GM19324 (cell line): ENCODE results near the gene EEF1AKMT3.

ENCODE experiments used
- ATAC-seq: cut with Tn5 transposase; IDR thresholded peaks from one replicate; pipeline ENCODE4 v1.9.1; 2021; ENCODE audit warnings: mild to moderate bottlenecking, moderate library complexity; ENCODE audit not compliant: unreplicated experiment, low FRiP score

Gene EEF1AKMT3

DNA sequence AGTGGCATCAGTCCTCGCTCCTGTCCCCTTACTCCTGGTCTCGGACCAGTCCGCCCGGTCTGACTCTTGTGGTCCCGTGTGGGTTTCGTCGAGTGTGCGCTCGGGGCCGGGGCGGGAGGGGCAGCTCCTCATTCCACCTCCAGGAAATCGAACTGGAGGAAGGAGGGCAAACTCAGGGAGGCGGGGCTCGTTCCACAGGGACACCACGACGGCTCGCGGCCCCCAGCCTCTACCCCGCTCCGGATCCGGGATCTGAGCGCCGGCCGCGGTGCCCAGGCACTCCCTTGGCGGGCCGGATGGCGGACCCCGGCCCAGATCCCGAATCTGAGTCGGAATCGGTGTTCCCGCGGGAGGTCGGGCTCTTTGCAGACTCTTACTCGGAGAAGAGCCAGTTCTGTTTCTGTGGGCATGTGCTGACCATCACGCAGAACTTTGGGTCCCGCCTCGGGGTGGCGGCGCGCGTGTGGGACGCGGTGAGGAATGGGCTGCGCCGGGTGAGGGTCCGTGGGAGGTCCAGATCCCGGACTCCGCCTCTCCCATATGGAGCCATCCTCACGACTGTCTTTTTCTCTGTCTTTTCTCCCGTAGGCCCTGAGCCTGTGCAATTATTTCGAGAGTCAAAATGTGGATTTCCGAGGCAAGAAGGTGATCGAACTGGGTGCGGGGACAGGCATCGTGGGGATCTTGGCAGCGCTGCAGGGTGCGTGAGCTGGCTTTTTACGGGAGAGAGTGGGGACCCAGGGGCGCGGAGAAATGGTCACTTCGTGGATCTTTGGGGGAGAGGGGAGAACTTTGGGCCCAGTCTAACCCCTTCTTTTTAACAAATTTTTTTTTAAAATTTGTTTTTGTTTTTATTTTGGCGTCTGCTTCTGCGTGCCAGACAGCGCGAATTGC is at the start of gene EEF1AKMT3:
EEF1AKMT3 (plus strand) TSS at position 186 of the 894 bp plus-strand sequence; CDS start at position 297, 111 bp downstream.
- ATAC-seq, result no peak

DNA sequence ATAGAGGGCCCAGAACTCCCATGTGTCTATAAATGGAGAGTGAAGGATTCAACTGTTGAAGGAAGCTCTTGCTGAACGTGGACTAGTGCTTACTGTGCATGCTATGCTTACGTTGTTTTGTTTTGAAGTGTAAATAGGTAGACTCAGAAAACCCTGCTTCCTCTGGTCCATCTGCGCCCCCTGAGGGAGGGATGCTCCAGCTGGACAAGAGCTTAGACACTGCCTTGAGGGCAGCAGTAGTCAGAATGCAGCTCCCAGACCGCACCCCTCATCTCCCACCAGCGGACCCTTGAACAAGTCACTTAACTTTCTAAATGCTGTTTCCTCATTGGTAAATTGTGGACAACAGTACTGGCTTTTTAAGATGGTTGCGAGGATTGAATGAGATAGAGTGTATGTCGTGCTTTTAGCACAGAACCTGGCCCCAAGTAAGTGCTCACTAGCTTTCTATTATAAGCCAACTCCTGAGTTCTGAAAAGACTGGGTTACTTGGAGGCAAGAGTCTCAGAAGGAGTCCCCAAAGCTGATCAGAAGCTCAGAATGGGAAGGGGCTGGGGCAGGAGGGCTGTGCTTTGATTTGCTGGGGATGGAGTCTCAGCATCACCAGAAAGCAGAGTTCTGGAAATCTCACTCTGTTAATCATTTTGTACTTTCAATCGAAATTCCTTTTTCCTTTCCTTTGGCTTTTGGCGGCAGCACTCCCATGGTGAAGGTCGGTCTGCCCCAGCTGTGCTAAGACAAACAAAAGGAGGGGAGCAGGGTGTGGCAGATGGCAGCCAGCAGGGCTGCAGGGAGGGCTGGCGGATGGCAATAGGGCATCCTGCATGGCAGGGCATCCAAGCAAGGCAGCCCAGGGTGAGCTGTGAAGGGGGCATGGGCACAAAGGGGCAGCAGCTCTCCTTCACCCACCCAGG is 49.4 kb upstream of the EEF1AKMT3 start:
- no peak for ATAC-seq

DNA sequence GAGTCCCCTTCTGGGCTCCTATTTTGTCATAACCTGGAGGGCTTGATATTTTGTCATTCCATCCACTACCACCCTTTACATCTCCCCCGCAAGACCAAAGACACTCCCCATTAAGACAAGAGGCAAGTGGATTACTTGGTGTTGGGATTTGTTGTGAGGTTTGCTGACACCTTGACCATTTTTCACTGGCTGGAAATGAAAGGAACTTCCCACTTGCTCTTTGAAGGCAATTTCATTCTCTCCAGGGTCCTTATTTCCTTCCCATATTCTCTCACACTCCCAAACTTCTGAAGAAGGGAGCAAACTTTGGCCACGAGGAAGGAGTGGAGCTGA is 48.8 kb upstream of the EEF1AKMT3 start:
- no peak for ATAC-seq

DNA sequence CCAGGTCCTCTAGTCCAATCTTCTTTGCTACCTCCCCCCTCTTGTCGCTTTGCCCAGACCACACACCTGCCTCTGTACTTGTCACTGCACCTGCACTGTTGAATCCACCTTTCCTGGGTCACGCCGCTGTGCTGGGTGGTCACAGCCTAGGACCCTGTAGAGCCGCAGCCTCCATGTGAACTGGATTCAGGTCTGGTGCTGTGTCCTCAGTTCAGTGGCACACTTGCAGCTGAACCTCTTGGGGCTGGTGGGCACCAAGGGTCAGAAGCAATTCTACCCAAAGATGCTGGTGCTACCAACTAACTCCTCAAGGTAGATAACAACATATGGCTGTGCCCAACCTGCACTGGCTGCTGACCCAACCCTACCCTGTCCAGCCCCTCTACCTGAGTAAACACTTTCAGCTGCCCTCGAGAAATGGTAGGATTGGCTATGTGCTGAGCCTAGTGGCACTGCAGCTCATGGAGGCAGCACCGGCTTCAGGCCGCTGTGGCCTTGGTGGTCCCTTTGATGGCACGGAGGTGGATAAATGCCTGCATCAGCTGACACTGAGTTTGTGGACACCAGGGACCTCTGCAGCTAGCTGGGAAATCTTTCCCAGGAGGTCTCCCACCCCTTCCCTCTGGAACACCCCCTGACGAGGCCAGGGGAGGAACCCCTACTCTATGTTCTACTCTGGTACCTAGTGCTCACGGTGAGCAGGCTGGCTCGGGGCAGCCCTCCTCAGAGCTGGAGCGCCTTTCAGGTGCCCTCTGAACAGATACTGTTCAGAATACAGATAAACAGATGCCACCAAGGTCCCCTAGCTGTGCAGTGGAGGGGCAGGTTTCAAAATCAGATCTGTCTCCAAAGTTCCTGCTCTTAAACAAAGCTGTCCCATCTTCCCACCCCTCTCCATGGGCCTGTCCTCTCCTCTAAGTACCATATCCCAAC is 48.1 kb upstream of the EEF1AKMT3 start:
- ATAC-seq, result no peak

DNA sequence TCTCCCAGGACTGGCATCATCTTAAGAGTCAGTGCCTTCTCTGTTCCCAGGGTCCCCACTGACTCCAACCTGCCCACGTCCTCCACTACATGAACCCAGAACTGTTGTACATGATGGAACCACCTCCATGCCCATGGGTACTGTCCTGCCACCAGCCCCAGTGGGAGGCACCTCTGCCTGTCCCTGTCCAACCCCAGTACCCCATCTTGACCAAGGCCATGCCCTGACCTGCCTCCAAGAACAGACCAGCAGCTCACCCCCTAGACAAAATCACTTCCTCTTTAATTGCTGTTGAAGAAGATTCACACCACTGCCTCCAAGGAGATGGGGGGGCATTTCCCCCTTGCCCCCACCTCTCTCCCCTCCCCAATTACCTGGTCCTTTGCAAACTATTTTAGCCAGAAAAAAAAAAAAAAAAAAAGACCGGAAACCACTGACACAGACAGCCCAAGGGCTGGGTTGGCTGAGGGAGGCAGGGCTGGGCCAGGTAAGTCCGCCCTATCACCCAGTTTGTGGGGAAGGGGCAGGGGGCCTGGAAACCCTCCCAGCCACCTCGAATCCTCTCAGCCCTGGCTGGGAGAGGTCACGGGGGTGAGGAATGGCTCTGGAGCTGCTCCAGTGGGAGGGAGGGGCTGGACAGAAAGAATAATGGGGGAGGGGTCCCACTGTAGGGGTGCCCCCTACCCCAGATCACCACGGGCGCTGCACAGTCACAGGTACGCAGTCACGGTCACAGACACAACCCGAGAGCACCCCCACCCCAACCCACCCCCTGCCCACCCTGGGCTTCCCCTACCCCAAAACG is 47.3 kb upstream of the EEF1AKMT3 start:
- no peak for ATAC-seq

DNA sequence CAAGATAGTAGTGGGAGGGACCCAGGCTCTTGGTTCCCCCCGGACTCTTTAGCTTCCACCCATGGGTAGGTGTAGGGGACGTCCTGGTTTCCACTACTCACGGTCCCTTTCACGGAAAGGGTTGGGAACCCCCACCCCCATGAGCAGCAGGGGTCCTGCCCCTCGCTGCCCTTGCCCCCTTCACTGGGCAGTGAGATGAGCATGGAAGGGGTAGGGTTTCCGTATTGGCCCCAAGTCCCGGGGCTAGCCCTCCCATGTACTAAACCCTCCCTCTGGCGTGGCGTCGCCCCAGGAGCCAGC is 46.6 kb upstream of the EEF1AKMT3 start:
- no peak for ATAC-seq

DNA sequence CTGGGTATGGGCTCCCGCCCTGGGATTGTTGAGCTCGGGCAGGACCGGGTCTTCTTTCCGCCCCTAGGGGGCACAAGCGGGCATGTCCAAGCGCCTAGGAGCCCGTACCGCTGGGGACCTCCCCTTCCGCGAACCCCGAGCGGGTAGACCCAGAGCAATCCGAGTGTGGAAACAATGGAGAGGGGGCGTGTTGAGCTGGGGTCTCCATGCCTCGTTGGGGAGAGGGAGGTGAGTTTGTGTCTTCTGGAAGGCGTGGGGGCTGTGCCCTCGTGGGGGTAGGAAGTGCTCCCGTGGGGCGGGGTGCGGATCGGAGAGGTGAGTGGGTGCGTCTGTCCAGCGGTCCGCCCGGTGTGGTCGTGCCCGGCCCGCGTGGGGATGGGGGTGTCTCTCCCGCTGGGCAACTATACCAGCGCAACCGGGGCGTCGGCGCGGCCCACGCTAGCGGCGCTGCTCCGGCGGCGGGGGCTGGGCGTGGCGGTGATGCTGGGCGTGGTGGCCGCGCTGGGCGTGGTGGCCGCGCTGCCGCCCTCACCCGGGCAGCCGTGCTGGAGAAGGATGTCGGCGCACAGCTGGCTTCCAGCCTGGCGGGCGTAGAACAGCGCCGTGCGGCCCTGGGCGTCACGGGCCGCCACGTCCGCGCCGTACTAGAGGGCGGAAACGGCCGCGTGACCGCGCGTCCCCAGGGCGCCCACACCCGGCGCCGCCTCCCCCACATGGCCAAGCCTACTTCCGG is 46.1 kb upstream of the EEF1AKMT3 start:
- peak; percentile 57 for ATAC-seq

DNA sequence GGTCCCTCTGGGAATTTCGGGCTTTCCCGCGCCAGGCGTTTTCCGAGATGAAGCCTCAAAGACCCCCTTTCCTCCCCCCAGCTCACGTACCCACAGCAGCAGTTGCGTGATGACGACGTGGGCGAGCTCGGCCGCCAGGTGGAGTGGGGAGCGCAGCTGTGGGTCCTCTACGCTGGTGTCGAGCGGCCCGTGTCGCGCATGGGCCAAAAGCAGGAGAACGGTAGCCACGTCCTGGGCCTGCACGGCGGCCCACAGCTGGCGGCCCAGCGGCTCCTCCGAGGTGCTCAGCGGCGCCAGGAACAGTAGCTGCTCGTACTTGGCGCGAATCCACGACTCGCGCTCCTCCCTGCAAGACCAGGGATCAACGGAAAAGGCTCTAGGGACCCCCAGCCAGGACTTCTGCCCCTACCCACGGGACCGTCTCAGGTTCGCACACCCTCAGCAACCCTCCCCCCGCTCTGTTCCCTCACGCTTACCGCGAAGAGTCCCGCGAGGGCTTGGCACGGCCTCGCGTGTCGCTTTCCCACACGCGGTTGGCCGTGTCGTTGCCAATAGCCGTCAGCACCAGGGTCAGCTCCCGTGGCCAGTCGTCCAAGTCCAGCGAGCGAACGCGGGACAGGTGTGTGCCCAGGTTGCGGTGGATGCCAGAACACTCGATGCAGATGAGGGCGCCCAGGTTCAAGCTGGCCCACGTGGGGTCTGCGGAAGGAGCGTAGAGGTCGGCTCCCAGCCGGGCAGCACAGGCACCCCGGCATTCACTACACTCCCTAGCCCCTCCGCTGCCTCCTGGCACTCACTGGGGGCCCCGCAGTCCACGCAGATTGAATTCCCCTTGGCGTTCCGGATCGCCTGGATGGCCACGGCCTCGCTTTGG is 45.3 kb upstream of the EEF1AKMT3 start:
- ATAC-seq, result peak; percentile 8

DNA sequence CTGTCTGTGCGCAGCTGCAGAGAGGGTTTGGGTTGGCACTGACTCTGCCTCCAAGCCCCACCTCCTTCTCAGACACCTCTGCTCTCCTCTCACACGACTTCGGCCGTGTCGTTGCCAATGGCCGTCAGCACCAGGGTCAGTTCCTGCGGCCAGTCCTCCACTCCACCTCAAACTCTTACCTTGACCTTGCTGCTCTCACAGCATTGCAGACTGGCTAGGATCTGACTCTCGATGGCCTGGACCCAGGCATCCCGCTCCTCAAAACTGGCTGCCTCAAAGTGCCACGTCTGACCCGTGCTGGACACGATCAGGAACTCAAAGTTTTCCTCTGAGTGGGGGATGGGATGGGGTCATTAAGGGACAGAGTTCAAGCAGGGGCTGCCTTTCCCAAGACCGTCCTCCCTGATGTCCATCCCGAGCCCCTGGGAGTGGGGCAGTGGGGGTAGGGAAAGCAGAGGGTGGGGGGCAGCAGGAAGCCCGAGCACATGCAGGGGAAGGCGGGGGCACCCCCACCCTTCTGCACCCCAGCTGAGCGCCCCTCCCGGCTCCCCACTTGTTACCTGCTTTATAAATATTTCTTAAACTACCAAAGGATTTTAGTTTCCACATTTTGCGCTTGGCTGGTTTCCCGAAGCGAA is 44.5 kb upstream of the EEF1AKMT3 start:
- no peak for ATAC-seq

DNA sequence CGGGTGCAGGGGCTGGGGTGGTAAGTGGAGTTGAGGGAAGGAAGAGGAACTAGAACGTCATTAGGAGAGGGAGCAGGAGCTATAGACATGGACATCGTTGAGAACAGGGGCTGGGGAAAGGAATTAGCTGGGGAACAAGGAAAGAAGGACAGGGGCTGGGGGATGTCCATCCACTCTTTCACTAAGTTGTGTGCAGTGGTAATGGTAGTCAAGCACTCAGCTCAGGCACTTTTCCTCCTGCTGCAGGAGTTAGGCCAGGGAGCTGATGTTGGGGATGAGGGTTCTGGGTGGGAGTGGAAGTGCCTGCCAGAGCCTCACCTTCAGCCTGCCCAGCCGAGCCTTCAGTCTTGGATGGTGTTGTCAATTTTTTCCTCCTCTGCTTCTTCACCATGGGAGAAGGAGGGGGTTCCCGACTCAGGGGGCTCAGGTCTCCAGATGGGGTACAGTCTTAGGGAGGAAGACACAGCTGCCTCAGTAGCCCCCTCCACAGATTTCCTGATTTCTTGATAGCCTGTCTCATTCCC is 43.0 kb upstream of the EEF1AKMT3 start:
- no peak for ATAC-seq

DNA sequence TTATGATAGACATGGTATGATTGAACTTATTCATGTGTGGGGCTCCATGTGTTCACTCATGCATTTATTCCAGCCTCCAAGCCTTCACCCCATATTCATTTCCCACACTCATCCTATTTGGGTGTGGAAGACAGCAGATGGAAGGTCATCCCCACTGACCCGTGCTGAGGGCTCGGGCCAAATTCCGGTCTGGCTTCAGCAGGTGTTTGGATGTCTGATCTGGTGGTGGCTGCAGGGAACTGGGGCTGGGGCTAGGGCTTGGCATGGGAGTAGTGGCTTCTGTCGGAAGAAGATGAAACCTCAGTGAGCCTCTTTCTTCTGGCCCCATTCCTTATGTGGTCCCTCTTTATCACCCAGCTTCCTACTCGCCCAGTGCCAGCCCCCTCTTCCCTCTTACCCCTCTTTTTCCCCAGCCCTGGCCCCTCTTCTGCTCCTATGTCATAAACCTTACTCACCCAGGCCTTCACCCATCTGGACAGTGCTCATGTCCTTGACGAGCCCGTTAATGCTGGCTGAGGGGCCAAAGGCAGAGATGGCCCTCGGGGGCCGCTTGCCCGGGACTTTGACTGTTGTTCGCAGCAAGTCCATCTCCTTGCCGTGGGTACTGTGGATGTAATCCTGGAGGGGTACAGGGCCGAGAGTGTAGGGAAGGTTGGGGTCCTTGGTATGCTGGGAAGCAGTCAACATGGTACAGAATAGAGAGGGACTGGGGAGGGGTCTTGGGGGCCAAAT is 41.9 kb upstream of the EEF1AKMT3 start:
- no peak for ATAC-seq

DNA sequence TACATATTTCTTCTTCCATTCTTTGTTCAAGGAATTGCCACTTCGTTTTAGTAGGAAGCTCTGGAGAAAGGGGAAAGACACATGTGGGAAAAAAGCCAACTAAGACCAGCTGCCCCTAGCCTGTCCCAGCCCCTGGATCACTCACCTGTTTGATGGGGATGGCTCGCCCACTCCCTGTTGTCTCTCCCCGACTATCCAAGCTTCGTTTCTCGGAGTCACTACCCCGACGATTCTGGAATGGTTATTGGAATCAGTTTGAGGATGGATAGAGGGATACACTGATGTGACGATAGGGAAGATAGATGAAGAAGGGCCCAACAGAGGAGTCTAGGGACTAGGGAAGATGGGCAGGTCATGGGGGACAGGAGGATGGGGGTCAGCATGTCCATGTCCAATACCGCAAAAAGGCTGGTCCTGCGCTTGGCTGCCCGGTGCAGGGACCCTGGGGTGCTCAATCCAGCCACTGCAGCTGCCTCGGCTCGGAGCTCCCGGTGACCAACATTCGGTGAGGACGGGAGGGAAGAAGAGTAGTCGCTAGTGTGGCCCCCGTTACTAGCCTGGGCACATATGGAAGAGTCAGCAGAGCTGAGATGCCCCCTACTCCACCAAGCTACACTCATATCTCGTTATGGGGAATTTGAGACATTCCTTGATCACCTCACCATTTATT is 40.9 kb upstream of the EEF1AKMT3 start:
- no peak for ATAC-seq

DNA sequence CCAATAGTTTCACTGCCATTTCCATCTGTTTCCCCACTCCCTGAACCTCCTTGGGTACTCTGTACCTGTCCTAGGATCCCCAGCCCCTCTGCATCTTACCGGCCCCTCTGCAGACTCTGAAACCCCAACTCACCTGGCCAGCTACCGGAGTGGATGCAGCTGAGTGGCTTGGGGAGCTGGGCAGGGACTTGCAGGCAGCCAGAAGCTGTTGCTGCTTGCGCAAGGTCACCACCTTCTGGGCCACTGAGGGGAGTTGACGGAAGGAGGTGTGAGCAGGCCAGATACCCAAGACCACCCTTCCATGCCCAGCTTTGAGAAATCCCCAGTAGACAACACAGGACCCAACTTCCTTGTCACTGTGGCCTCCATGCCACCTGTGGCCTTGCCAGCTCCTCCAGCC is 40.1 kb upstream of the EEF1AKMT3 start:
- ATAC-seq, result no peak

DNA sequence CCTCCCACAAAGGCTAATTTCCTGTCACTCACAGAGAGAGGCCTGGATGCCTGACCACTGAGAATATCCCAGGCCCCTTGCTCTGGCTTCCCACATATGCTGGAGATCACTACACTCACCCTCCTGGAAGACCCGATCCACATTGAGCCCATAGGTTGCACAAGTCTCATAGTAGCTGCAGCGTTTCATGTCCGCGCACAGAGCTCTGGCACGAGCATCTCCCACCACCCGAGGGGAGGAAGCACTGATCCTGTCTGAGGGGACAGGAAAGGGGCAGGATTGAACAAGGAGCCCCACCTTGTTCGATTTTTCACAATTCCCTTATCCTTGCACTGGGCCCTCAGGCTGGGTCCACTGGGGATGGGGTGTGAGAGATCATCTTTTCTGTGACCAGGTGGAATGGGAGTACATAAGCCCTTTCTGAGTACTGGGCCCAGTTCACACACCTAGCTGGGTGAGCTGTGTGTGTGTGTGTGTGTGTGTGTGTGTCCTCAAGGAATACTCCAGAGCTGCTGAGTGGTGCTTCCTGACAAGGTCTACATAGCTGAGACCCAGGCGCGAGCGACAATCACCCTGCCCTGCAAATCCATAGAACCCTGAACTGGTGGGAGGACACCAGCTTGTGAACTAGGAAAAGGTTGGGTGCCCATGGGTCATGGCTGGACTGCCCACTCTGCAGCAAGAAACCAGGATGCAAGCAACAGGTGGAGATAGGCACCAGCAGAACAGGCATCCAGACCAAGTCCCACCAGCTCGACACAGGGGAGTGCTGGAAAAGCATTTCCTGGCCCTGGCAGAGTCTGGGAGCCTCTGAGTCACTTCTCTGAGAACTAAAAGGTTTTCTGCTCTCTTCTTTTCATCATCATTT is 39.5 kb upstream of the EEF1AKMT3 start:
- ATAC-seq, result no peak

DNA sequence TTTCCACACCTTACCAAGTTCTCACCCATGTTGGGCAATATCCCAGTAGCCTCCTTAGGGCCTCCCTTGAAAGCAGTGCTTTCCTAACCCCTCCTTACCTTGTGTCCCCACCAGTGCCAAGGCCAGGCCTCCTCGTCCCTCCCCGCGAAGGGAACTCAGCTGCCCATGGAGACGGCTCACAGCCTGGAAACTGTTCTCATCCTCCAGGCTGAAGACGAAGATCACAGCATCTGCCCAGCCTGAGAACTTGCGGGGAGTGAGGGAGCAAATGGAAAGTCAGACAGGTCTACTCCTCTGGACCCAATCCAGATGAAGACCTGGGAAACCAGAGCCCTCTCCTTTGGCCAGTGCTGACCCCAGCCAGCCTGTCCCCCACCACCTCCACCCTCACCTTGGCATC is 38.5 kb upstream of the EEF1AKMT3 start:
- no peak for ATAC-seq
